Neural progenitor cell (in vitro differentiated cells): ENCODE results near the gene GALK1. TPM values are rescaled to one million over a fixed set of nuclear protein-coding genes. Genes with fewer than 3 reads are reported as not detected.
"Not testable (repeated sequence)": the region's sequence is repeated elsewhere in the genome, so short reads cannot be mapped to it uniquely, and the experiment has no call there.

Experiments
- DNase-seq: peaks from one replicate; pipeline ENCODE4 v3.0.0-alpha.2; 2016; ENCODE audit warnings: low spot score
- H2AFZ ChIP-seq: fragments of 200-600 bp; sonication (generic); replicated peaks from 2 replicates; pipeline ENCODE4 v1.6.1; 2016; ENCODE audit warnings: antibody characterized with exemption
- H3F3A ChIP-seq: fragments of 200-600 bp; sonication (generic); 2 replicates; pipeline ENCODE4 v1.6.1; 2016; ENCODE audit warnings: antibody characterized with exemption, low read depth
- H3K27ac ChIP-seq: fragments of 200-600 bp; sonication (generic); 2 replicates; pipeline ENCODE4 v1.5.1; 2016; ENCODE audit warnings: mild to moderate bottlenecking
- H3K27me3 ChIP-seq: fragments of 200-600 bp; sonication (generic); 2 replicates; pipeline ENCODE4 v1.6.1; 2016; ENCODE audit warnings: mild to moderate bottlenecking, moderate library complexity
- H3K36me3 ChIP-seq: fragments of 200-600 bp; sonication (generic); 2 replicates; pipeline ENCODE4 v1.5.1; 2016
- H3K4me1 ChIP-seq: fragments of 200-600 bp; sonication (generic); 2 replicates; pipeline ENCODE4 v1.6.1; 2016; ENCODE audit warnings: mixed run types
- H3K4me2 ChIP-seq: fragments of 200-600 bp; sonication (generic); 2 replicates; pipeline ENCODE4 v1.6.1; 2016
- H3K4me3 ChIP-seq: fragments of 200-600 bp; sonication (generic); 2 replicates; pipeline ENCODE4 v1.5.1; 2016
- H3K79me2 ChIP-seq: fragments of 200-600 bp; sonication (generic); 2 replicates; pipeline ENCODE4 v1.6.1; 2016; ENCODE audit warnings: low read depth
- H3K9ac ChIP-seq: fragments of 200-600 bp; sonication (generic); 2 replicates; pipeline ENCODE4 v1.6.1; 2016
- H3K9me3 ChIP-seq: fragments of 200-600 bp; sonication (generic); 2 replicates; pipeline ENCODE4 v1.5.1; 2016; ENCODE audit warnings: low read depth
- H4K20me1 ChIP-seq: fragments of 200-600 bp; sonication (generic); 2 replicates; pipeline ENCODE4 v1.6.1; 2016; ENCODE audit warnings: low read depth
- H3K27ac Mint-ChIP-seq: 3 replicates; pipeline ENCODE4 v1.8.0; 2021; ENCODE audit warnings: mixed read lengths
- H3K27me3 Mint-ChIP-seq: 2 replicates; pipeline ENCODE4 v1.8.0; 2022; ENCODE audit warnings: low read depth, mild to moderate bottlenecking, inconsistent platforms, moderate library complexity, mixed read lengths; ENCODE audit not compliant: insufficient read depth
- H3K36me3 Mint-ChIP-seq: 3 replicates; pipeline ENCODE4 v1.8.0; 2021; ENCODE audit warnings: mixed read lengths
- H3K4me1 Mint-ChIP-seq: 3 replicates; pipeline ENCODE4 v1.8.0; 2021; ENCODE audit warnings: mixed read lengths
- H3K4me3 Mint-ChIP-seq: 3 replicates; pipeline ENCODE4 v1.8.0; 2021; ENCODE audit warnings: mild to moderate bottlenecking, moderate library complexity, mixed read lengths
- H3K9me3 Mint-ChIP-seq: 3 replicates; pipeline ENCODE4 v1.8.0; 2020; ENCODE audit warnings: mixed read lengths
- EZH2 ChIP-seq: fragments of 200-600 bp; sonication (generic); IDR thresholded peaks from 2 replicates; pipeline ENCODE4 v1.6.1; 2017; ENCODE audit warnings: antibody characterized with exemption, mild to moderate bottlenecking, moderate library complexity
- EZH2phosphoT487 ChIP-seq: fragments of 200-600 bp; sonication (generic); IDR thresholded peaks from 2 replicates; pipeline ENCODE4 v1.6.1; 2017; ENCODE audit warnings: antibody characterized with exemption
- total RNA-seq: library from RNA; depleted of rRNA; stranded (reverse); fragments of >200 nt; gene quantifications from 2 replicates; pipeline ENCODE4 v1.2.3, GENCODE V29; 2015; ENCODE audit warnings: low replicate concordance
- TF ChIP-seq, protein P1 (sequence below): fragments of 200-600 bp; sonication (generic); IDR thresholded peaks from 2 replicates; pipeline ENCODE4 v1.5.1; 2017; ENCODE audit warnings: antibody characterized with exemption, mild to moderate bottlenecking

The GALK1 gene
- total RNA-seq, 1 donor from 2014 or later: 6.5 TPM

DNA sequence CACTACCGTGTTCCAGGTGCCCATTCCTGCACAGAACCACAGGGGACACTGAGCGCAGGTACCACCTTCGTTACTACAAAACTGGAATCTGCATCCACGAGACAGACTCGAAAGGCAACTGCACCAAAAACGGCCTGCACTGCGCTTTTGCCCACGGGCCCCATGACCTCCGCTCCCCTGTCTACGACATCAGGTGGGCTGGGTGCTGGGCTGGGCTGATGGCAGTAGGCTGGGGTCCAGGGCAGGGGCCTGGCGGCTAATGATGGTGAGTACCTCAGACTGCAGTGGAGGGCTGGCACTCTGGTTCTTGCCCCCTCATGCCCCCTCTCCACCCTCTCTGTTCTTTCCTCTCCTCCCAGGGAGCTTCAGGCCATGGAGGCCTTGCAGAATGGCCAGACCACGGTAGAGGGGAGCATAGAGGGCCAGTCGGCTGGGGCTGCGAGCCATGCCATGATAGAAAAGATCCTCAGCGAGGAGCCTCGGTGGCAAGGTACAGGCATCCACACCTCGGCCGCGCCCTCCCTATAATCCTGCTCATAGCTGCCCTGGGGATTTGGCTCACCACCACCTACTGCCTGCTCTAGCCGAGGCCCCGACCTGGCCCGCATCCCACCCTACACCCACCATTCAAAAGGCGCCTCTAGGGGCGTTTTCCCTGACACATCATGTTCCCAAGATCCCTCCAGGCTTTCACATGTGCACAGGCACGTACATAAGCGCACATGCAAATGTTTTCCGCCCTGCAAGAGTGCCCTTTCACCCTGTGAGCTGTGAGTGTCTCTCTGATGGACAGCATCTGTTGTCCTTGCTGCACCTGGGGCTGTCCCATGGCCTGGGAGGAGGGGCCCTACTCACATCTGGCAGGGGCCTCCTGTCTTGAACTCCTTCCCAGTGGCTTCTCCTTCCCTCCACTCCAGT, 47.4 kb upstream of the GALK1 start:
- H2AFZ ChIP-seq: no peak overlapping the region
- H3K9ac ChIP-seq: no peak overlapping the region
- no peak overlapping the region for H3K4me2 ChIP-seq
- TF ChIP-seq EZH2phosphoT487: no peak
- TF ChIP-seq, protein P1, sequence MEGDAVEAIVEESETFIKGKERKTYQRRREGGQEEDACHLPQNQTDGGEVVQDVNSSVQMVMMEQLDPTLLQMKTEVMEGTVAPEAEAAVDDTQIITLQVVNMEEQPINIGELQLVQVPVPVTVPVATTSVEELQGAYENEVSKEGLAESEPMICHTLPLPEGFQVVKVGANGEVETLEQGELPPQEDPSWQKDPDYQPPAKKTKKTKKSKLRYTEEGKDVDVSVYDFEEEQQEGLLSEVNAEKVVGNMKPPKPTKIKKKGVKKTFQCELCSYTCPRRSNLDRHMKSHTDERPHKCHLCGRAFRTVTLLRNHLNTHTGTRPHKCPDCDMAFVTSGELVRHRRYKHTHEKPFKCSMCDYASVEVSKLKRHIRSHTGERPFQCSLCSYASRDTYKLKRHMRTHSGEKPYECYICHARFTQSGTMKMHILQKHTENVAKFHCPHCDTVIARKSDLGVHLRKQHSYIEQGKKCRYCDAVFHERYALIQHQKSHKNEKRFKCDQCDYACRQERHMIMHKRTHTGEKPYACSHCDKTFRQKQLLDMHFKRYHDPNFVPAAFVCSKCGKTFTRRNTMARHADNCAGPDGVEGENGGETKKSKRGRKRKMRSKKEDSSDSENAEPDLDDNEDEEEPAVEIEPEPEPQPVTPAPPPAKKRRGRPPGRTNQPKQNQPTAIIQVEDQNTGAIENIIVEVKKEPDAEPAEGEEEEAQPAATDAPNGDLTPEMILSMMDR: no peak
- no peak for TF ChIP-seq EZH2
- H3K4me1 ChIP-seq: no peaks in the 10 kb centered on the region
- peaks cover 9% of the 10 kb centered on the region for H3K36me3 Mint-ChIP-seq
- H3K4me1 Mint-ChIP-seq: no peaks in the 10 kb centered on the region
- no peak overlapping the region for H3K27ac ChIP-seq
- no peaks in the 10 kb centered on the region for H3K9me3 Mint-ChIP-seq
- H4K20me1 ChIP-seq: peaks cover 26% of the 10 kb centered on the region
- no peaks in the 10 kb centered on the region for H3K9me3 ChIP-seq
- H3F3A ChIP-seq: no peaks in the 10 kb centered on the region
- peaks cover under 1% of the 10 kb centered on the region for H3K27me3 Mint-ChIP-seq
- H3K27ac Mint-ChIP-seq: no peak overlapping the region
- DNase-seq: no peak
- H3K36me3 ChIP-seq: no peaks in the 10 kb centered on the region
- no peak overlapping the region for H3K4me3 Mint-ChIP-seq
- no peaks in the 10 kb centered on the region for H3K27me3 ChIP-seq
- H3K79me2 ChIP-seq: peaks cover 12% of the 10 kb centered on the region
- no peak overlapping the region for H3K4me3 ChIP-seq

DNA sequence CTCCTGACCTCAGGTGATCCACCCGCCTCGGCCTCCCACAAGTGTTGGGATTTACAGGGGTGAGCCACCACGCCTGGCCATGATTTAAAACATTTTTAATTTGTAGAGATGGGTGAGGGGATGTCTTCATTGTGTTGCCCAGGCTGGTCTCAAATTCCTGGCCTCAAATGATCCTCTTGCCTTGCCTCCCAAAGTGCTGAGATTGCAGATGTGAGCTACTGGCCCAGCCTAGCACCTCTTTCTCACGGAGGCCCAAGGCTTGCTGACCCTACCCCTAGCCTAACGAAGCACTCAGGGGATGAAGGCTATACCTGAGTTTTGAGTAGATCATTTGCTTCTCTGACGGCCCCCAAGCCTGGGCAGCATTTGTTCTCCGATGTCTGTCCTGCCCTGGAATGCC, 46.2 kb upstream of the GALK1 start:
- Histone ChIP-seq H3K27ac (no peak overlapping the region), H3K9ac (no peak overlapping the region), H3K4me2 (no peak overlapping the region), H3K36me3 (no peaks in the 10 kb centered on the region), H4K20me1 (peaks cover 37% of the 10 kb centered on the region), H3K27me3 (no peaks in the 10 kb centered on the region), H3K4me1 (no peaks in the 10 kb centered on the region), H3K79me2 (peaks cover 20% of the 10 kb centered on the region), H3F3A (no peaks in the 10 kb centered on the region), H3K4me3 (no peak overlapping the region), H2AFZ (no peak overlapping the region), H3K9me3 (no peaks in the 10 kb centered on the region)
- no peak for TF ChIP-seq EZH2phosphoT487
- TF ChIP-seq, protein P1: no peak
- TF ChIP-seq EZH2: no peak
- Mint-ChIP-seq H3K4me1 (no peaks in the 10 kb centered on the region), H3K4me3 (no peak overlapping the region), H3K27me3 (no peaks in the 10 kb centered on the region), H3K9me3 (no peaks in the 10 kb centered on the region), H3K27ac (no peak overlapping the region), H3K36me3 (peaks cover 9% of the 10 kb centered on the region)
- DNase-seq: no peak

DNA sequence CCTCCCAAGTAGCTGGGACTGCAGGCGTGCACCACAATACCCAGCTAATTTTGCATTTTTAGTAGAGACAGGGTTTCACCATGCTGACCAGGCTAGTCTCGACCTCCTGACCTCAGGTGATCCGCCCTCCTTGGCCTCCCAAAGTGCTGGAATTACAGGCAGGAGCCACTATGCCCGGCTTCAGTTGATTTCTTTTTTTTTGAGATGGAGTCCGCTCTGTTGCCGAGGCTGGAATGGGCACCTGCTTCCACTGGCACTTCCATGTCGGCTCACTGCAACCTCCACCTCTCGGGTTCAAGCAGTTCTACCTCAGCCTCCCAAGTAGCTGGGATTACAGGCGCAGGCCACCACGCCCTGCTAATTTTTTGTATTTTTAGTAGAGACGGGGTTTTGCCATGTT, 45.8 kb upstream of the GALK1 start:
- not testable (repeated sequence) for H3K9me3 ChIP-seq, H3K9me3 Mint-ChIP-seq, H3K4me3 ChIP-seq, H3F3A ChIP-seq, H3K4me1 Mint-ChIP-seq, H3K4me2 ChIP-seq, H2AFZ ChIP-seq, DNase-seq, H3K36me3 Mint-ChIP-seq, H3K36me3 ChIP-seq, H3K27me3 Mint-ChIP-seq, H3K9ac ChIP-seq, H3K4me3 Mint-ChIP-seq, H3K27ac Mint-ChIP-seq, H3K4me1 ChIP-seq, H3K27ac ChIP-seq, H3K27me3 ChIP-seq
- peaks cover 40% of the 10 kb centered on the region for H4K20me1 ChIP-seq
- H3K79me2 ChIP-seq: peaks cover 20% of the 10 kb centered on the region

DNA sequence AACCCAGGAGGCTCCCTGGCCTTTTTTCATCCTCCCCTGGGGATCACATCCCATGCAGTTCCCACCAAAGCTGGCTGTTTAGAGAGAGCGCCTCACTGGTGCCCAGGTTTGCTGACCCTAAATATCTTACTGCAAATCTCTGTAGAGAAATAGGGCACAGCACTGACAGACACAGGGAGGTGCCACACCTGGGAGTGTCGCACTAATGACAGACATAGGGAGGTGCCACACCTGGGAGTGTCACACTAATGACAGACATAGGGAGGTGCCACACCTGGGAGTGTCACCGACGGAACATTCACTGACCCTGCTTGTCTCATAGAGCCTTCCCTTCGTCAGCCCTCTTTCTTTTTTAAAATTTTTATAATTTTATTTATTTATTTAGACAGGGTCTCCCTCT, 45.2 kb upstream of the GALK1 start:
- no peaks in the 10 kb centered on the region for H3K27me3 Mint-ChIP-seq
- Histone ChIP-seq H3K27me3 (no peaks in the 10 kb centered on the region), H2AFZ (no peak overlapping the region), H3K4me1 (no peaks in the 10 kb centered on the region), H3K9ac (no peak overlapping the region), H3F3A (no peaks in the 10 kb centered on the region), H3K27ac (no peak overlapping the region), H3K4me3 (no peak overlapping the region), H3K79me2 (peaks cover 23% of the 10 kb centered on the region), H3K9me3 (no peaks in the 10 kb centered on the region), H4K20me1 (peaks cover 40% of the 10 kb centered on the region), H3K4me2 (no peak overlapping the region), H3K36me3 (no peaks in the 10 kb centered on the region)
- peaks cover 9% of the 10 kb centered on the region for H3K36me3 Mint-ChIP-seq
- H3K4me3 Mint-ChIP-seq: no peak overlapping the region
- H3K27ac Mint-ChIP-seq: no peak overlapping the region
- no peak for TF ChIP-seq EZH2phosphoT487
- TF ChIP-seq, protein P1: no peak
- TF ChIP-seq EZH2: no peak
- no peak for DNase-seq
- H3K9me3 Mint-ChIP-seq: no peaks in the 10 kb centered on the region
- H3K4me1 Mint-ChIP-seq: no peaks in the 10 kb centered on the region
